ENCODE data around the gene LRRC45.

DNA sequence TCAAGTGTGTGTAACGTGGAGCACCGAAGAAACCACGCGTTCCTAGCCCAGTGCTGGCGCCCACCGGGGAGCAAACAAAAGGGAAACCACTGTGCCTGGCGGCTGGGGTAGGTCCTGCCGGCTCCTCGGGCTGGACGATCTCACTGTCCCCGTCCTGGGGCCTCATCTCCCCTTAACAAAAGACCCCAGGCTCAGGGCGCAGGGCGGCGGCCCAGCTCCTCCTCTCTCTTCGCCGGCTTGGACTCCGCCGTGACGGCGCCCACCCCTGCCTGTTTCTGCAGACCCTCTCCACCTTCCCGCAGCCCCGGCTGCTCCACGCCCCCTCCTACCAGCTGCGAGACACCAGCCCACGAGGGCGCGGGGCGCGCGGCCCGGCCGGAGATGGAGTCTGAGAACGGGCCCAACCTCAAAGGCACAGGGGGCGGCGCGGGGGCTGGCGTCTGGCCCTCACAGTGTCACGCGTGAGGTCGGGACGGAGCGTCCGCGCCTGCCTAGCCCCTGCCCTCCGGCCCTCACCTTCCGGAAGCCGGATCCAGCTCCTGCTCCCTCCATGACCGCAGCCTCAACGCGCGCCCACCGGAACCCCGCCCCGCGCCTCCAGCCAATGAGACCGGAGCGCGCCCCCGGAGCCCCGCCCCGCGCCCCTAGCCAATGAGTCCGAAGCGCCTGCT is 660 bp upstream of the LRRC45 start, which contains the start of gene CENPX:
- no peak for TF ChIP-seq CTCF (IDR thresholded peaks at IDR 0.05; ENCODE audit: low read depth, low read length, poor library complexity, severe bottlenecking)
- no peak for TF ChIP-seq EZH2phosphoT487 (IDR thresholded peaks at IDR 0.05; ENCODE audit: borderline replicate concordance, low read length)
